ENCODE measurements around the gene IDS.
"Not testable (repeated sequence)": the region's sequence is repeated elsewhere in the genome, so short reads cannot be mapped to it uniquely, and the experiment has no call there.

The IDS gene

DNA sequence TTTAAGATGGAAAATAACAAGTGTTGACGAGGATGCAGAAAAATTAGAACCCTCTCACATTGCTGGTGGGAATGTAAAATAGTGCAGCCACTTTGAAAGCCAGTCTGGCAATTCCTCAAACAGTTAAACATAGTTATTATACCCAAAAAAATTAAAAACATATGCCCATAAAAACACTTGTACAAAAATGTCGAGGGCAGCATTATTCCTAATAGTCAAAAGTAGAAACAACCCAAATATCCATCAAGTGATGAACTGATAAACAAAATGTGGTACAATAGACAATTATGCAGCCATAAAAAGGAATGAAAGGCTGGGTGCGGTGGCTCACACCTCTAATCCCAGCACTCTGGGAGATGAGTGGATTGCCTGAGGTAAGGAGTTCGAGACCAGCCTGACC lies 6.3 kb downstream of the IDS start:
- no peak for TF ChIP-seq POLR2A (IDR thresholded peaks at IDR 0.05; ENCODE audit: low read depth, low read length)
- FAIRE-seq (no peak), DNase-seq (ENCODE audit: insufficient read length, low spot score) (no peak)

DNA sequence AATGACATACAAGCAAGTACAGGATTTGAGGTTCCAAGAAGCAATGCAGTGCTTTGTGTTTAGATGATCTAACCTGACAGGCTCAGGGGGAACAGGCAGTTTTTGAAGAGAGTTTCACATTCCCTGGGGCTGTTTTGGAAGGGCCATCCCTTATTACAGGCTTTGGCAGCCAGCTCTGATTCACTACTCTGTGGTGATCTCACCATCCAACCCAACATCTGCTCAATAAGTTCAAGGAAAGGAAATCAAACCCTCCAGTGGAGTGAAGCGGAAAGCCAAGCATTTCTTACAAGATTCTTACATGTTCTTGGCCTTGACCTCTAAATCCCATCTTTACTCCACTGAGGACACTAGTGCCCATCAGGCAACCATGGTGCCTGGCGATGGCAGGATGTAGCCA lies 7.5 kb downstream of the IDS start:
- peak; percentile 26 for DNase-seq (ENCODE audit: insufficient read length, low spot score)
- no peak for TF ChIP-seq POLR2A (IDR thresholded peaks at IDR 0.05; ENCODE audit: low read depth, low read length)
- FAIRE-seq: no peak

DNA sequence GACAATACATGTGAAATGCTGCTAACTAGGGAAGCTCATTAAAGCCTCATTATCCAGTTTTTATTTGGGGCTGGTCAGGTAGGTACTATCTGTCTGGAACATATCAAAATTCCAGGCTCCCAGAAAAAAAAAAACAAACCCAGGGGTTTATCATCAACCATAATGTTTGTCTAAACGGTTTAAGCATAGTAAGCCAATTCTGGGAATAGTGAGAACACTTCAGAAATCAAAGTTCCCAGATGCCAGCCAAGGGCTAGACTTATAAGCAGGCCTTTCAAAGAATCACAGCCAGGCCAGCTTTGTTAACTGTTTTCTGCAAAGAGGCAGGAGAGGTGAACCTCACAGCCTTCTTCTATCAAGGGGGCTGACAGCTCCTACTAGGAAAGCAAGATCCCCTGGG lies 8.1 kb downstream of the IDS start:
- no peak for FAIRE-seq
- TF ChIP-seq POLR2A (IDR thresholded peaks at IDR 0.05; ENCODE audit: low read depth, low read length): no peak
- DNase-seq (ENCODE audit: insufficient read length, low spot score): no peak

DNA sequence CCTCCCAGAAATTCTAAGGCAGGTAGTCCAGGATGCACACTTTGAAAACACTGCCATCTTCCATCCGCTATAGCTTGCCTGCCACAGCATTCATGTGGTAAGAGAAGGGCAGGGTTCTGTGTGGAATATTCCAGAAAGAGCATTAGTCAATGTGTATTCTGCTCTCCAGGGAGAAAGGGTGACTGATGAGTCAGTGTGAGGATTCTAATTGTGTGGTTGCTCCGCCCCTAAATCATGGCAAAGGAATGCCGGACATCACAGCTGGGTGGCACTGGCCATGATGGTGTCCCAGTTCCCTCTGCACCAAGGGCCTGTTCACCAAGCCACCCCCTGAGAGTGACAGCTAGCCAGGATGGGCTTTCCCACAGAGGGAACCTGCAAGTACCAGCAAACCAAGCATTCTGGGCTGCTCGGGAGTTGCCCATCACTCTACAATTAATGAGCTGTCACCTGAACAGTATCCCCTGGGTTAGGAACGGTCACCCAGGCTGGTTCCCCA lies 9.5 kb downstream of the IDS start:
- DNase-seq (ENCODE audit: insufficient read length, low spot score) (peak; percentile 40), FAIRE-seq (no peak)
- no peak for TF ChIP-seq POLR2A (IDR thresholded peaks at IDR 0.05; ENCODE audit: low read depth, low read length)

DNA sequence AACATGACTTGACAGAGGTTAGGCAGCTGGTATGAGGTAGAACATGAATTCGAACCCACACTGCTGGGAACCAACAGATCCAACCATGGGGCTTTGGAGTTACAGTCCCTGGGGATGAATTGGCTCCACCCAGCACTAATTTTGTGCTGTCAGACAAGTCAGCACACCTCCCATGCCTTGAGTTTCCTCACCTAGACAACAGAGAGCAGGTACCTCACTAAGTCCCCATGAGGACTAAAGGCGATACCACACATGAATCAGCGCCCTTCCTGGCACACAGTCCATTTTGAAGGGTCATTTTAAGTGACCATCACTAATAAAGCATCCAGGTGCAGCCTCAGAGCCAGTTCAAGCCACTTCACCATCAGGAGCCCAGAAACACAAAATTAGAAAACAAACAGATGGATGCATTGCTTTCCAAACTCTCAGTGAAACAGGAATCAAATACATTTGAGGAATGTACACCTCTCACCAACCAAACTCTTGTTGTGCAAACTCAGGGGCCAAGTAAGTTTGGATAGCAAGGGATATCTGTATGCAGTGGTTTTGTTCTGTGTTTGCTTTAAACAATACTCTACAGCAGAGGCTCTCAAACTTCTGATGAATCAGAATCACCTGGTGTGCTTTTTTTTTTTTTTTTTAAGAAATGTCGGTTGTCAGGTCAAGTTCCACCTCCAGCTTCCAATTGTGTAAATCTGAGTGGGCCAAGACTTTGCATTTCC lies 10.1 kb downstream of the IDS start:
- no peak for TF ChIP-seq POLR2A (IDR thresholded peaks at IDR 0.05; ENCODE audit: low read depth, low read length)
- DNase-seq (ENCODE audit: insufficient read length, low spot score) (no peak), FAIRE-seq (no peak)

DNA sequence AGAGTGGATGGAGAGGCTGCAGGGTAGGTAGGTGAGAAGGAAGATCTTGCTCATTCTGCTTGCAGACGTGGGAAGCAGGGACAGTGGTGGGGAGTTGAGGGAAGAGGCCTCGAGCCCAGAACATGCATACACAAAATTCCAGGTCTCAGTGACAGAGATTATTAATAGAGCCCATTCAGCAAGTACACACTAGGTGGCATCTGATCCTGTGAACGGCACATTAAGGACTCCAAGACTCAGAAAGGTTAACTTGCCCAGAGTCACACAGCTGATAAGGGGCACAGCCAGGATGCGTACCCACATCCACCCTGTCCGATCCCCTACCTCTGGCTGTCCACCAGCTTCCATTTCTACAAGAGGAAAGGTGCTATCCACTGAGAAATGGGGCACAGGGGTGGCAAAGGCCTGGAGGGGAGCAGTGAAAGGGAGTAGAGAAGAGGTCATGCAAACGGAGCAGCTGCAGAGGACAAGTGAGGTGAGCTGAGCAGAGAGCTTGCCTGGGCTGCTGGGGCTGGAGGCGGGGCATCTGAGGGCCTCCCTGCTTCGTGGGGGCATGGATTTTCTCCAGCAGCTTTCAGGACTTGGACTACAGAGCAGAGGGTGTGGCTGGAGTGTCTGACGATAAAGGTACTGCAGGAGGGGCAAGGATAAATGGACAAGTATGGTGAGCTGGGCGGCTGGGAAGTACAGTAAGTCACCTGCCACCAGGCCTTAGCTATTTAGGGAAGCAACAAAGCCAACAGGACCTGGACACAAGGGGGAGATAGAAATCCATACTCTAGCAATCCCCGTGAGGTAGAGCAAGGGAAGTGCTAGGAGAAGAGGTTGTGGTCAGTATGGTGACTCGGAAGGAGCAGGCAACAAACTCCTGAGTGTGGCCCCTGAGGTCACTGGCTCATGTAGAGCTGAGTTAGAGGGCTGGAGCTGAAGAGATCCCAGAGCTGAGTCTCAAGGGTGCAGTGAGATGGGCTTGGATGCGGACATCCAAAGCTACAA lies 11.2 kb downstream of the IDS start:
- no peak for DNase-seq (ENCODE audit: insufficient read length, low spot score)
- TF ChIP-seq POLR2A (IDR thresholded peaks at IDR 0.05; ENCODE audit: low read depth, low read length): no peak
- no peak for FAIRE-seq

DNA sequence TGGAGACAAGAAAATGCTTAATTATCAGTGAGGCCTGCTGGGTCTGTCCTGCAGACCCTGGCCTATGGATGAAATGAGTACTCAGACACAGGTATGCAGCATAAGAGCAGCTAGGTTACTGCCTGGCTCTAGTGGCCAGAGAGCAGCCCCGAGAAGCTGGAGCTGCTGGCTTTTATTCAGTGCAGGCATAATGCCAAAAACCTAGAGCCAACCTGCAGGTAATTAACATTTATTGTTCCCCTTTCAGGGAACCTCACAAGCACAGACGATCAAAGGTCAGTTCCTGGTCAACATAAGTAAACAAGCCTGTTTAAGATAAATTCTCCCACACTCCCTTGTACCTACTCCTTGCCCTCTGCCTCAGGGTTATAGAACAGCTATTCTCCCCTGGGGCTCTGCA lies 13.3 kb downstream of the IDS start:
- no peak for TF ChIP-seq POLR2A (IDR thresholded peaks at IDR 0.05; ENCODE audit: low read depth, low read length)
- no peak for FAIRE-seq
- no peak for DNase-seq (ENCODE audit: insufficient read length, low spot score)

DNA sequence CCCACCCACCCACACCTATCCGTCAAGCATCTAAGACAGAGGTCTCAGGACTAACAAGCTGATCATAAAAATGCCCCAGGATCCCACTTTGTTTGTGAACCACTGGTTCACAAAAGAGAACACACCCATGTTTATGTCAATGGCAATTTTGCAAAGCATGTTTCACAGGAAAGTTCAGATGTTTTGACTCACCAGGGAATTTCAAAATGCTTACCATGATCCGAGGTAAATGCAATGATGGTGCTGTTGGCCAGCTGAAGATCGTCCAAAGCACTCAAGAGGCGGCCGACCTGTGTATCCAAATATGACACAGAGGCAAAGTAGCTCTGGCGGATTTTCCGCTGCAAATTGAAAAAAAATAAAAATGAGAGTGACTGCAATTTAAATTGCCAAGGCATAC lies 15.0 kb downstream of the IDS start:
- no peak for FAIRE-seq
- TF ChIP-seq POLR2A (IDR thresholded peaks at IDR 0.05; ENCODE audit: low read depth, low read length): no peak
- DNase-seq (ENCODE audit: insufficient read length, low spot score): no peak

DNA sequence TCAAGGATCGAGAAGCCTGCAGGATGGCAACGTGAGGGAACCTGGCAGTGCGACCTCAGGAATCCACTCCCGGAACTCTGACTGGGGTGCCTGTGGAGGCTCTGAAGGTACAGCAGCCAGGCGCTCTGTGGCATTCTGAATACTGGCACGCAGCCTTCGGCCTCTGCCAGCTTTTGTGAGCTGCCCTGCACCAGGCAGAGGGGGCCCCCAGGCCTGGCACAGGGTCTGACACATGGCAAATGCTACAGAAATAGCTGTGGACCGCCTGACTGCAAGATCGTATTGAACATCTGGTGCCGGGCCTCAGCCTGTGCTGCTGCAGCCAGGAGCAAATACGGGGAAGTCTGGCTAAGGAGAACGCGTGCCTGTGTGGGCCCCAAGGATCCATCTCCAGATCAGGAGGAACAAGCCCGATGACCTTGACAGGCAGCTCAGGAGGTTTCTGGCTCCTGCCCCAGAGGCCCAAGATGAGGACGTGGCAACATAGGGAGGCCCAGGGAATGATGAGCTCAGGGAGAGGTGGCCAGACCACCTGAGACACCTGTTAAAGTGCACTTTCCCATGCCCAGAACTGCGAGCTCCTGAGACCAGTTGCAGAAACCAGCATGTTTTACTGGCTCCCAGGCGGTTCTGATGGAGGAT lies 16.6 kb downstream of the IDS start:
- not testable (repeated sequence) for DNase-seq (ENCODE audit: insufficient read length, low spot score); FAIRE-seq

DNA sequence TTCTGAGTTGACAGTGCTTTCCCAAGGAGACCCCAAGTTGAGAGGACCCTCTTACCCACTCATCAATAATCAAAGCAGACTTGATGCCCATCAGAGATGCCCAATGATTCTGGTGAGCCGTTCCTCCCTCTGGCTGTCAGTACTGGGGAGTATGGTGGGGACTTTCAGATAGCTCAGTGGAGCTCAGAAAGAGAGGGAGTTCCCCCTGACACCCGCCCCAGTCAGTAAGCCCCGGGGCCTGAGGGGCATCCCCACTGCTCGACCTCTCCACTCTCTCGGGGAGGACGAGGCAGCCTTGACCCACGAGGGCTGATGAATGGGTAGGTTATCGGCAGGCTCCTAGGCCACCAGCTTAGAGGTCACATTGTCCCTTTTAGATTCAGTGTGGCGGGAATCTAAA lies 17.1 kb downstream of the IDS start:
- FAIRE-seq; DNase-seq (ENCODE audit: insufficient read length, low spot score): not testable (repeated sequence)

DNA sequence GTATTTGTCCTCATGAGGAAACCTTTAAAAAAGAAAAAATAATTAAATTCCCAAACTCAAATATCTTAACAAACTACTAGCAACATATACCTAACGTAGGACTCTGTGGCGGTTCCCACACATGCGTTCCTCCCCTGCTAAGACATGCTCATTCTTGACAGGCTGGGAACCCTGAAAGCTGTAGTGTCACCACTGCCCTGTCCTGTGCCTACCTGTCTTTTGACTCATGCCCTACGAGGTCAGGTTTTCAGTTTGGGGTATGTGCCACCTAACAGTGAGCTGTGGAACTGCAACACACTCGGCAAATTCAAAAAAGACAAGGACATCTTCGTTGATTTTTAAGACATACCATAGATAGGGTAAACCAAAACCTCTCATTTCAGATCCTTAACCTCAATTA lies 17.8 kb downstream of the IDS start:
- DNase-seq (ENCODE audit: insufficient read length, low spot score) (no peak), FAIRE-seq (peak; percentile 30)
- TF ChIP-seq POLR2A (IDR thresholded peaks at IDR 0.05; ENCODE audit: low read depth, low read length): no peak

DNA sequence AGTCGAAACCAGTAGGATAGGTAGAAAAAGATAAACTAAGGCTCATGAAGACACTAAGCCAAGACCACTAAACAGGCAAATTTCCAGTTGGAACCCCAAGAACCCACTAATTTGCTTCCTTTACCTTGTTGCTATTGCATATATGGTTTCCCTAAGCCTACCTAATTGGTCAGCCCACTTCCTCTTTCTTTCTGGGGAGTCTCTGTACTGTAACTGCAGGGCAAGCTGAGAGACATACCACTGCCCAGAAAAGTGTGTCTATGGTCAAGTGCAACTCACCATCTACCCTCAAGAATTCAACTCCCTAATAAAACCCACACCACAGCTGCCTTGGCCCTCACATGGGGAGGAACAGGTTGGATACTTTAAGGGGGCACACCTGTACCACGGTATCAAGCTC lies 28.6 kb downstream of the IDS start:
- no peak for TF ChIP-seq POLR2A (IDR thresholded peaks at IDR 0.05; ENCODE audit: low read depth, low read length)
- DNase-seq (ENCODE audit: insufficient read length, low spot score) (no peak), FAIRE-seq (no peak)

DNA sequence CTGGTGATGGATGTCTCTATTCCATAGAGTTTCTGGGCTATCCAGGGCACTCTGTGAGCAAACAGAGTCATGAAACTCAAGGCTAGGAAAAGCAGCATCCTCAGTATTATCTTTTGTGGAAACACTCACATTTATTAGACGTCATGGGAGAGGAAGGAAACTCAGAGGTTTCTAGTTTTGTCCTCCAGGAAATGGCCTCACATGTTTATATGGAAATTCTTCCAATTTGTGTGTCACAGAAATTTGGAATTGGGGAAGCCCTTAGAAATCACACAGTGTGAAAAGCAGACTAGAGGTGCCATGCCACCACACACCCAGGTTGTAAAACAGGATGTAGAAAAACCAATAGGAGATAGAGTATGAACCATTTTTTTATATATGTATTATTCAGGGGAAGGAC lies 31.1 kb downstream of the IDS start:
- DNase-seq (ENCODE audit: insufficient read length, low spot score): no peak
- no peak for FAIRE-seq
- TF ChIP-seq POLR2A (IDR thresholded peaks at IDR 0.05; ENCODE audit: low read depth, low read length): no peak

DNA sequence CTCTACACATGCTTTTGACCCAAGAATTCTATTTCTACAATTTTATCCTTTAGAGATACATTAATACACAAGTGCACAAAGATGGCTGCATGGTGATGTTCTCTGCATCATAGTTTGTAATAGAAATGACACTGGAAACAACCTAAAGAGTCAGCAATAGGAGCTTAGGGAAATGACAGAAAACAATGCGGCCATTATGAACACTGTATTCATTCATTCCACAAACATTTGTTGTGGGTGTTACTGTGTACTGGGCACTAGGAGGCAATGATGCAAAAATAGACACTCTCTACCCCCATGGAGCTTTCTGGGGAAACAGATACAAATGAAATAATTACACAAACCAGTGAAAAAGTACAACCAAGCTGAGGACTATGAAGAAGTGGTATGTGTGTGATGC lies 32.0 kb downstream of the IDS start:
- TF ChIP-seq POLR2A (IDR thresholded peaks at IDR 0.05; ENCODE audit: low read depth, low read length): no peak
- DNase-seq (ENCODE audit: insufficient read length, low spot score) (no peak), FAIRE-seq (no peak)
